Fibroblast of lung (primary cell): ENCODE measurements around the gene ZNF480.

Experiments
- EZH2 ChIP-seq: IDR thresholded peaks from 2 replicates; pipeline ENCODE4 v1.5.1; 2012; ENCODE audit warnings: low read length, control low read depth, mild to moderate bottlenecking; ENCODE audit errors: missing control alignments
- TF ChIP-seq, protein P1 (sequence below), 2 donors: IDR thresholded peaks in 1 of 2; conservative IDR thresholded peaks in 1 of 2; 1 replicate in 1 of 2; 2 replicates in 1 of 2; pipeline ENCODE4 v1.5.1; 2011 to 2012; ENCODE audit warnings: low read length in 2 of 2, control low read depth in 1 of 2, inconsistent platforms in 1 of 2, low read depth in 1 of 2, mild to moderate bottlenecking in 1 of 2

GRCh38 chr19:52258426-52258825 lies 38.5 kb upstream of the ZNF480 start:
- TF ChIP-seq, protein P1, sequence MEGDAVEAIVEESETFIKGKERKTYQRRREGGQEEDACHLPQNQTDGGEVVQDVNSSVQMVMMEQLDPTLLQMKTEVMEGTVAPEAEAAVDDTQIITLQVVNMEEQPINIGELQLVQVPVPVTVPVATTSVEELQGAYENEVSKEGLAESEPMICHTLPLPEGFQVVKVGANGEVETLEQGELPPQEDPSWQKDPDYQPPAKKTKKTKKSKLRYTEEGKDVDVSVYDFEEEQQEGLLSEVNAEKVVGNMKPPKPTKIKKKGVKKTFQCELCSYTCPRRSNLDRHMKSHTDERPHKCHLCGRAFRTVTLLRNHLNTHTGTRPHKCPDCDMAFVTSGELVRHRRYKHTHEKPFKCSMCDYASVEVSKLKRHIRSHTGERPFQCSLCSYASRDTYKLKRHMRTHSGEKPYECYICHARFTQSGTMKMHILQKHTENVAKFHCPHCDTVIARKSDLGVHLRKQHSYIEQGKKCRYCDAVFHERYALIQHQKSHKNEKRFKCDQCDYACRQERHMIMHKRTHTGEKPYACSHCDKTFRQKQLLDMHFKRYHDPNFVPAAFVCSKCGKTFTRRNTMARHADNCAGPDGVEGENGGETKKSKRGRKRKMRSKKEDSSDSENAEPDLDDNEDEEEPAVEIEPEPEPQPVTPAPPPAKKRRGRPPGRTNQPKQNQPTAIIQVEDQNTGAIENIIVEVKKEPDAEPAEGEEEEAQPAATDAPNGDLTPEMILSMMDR (conservative IDR thresholded peaks at IDR 0.05 in 1 of 2, IDR thresholded peaks at IDR 0.05 in 1 of 2; ENCODE audit: low read depth in 1 of 2, low read length in 2 of 2) = no peak
- TF ChIP-seq EZH2 = no peak
